Retinal pigment epithelial cell (primary cell): Measurements from ENCODE around the gene COL4A1.

ENCODE experiments used
- DNase-seq: peaks from one replicate; pipeline ENCODE4 v3.0.0-alpha.2; 2010; ENCODE audit warnings: low read depth
- H3K4me3 ChIP-seq: 2 replicates; pipeline ENCODE4 v1.5.1; 2011; ENCODE audit warnings: mild to moderate bottlenecking, low read length, control low read depth, moderate library complexity
- TF ChIP-seq, protein P1 (sequence below): conservative IDR thresholded peaks from 2 replicates; pipeline ENCODE4 v1.5.1; 2011; ENCODE audit warnings: low read depth, low read length, control low read depth, inconsistent platforms

The COL4A1 gene

DNA sequence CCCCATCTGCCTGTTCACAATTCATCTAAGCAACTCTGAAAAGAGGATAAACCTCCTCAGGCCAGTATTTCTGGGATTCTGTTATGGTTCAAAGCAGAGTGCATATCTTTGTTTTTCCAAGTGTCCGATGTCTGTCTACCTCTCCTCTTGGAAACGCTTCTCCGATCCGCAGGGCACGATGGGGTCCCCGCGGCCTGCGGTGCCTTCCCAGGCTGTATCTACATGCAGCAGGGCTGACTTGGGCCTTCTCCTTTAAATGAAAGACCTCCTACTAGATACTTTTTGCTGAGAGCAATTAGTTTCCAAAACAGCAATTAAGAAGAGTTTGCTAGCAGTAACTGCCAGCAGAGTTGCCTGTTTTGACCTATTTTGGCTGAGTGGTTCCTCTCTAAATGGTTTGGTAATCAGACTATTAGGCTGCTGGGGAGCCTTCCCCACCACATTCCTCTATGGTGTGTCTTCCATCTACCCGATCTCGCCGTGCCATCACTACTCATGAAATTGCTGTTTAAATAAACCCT, 23.6 kb upstream of the COL4A1 start:
- no peak for DNase-seq
- TF ChIP-seq, protein P1, sequence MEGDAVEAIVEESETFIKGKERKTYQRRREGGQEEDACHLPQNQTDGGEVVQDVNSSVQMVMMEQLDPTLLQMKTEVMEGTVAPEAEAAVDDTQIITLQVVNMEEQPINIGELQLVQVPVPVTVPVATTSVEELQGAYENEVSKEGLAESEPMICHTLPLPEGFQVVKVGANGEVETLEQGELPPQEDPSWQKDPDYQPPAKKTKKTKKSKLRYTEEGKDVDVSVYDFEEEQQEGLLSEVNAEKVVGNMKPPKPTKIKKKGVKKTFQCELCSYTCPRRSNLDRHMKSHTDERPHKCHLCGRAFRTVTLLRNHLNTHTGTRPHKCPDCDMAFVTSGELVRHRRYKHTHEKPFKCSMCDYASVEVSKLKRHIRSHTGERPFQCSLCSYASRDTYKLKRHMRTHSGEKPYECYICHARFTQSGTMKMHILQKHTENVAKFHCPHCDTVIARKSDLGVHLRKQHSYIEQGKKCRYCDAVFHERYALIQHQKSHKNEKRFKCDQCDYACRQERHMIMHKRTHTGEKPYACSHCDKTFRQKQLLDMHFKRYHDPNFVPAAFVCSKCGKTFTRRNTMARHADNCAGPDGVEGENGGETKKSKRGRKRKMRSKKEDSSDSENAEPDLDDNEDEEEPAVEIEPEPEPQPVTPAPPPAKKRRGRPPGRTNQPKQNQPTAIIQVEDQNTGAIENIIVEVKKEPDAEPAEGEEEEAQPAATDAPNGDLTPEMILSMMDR, result no peak
- no peak overlapping the region for H3K4me3 ChIP-seq

DNA sequence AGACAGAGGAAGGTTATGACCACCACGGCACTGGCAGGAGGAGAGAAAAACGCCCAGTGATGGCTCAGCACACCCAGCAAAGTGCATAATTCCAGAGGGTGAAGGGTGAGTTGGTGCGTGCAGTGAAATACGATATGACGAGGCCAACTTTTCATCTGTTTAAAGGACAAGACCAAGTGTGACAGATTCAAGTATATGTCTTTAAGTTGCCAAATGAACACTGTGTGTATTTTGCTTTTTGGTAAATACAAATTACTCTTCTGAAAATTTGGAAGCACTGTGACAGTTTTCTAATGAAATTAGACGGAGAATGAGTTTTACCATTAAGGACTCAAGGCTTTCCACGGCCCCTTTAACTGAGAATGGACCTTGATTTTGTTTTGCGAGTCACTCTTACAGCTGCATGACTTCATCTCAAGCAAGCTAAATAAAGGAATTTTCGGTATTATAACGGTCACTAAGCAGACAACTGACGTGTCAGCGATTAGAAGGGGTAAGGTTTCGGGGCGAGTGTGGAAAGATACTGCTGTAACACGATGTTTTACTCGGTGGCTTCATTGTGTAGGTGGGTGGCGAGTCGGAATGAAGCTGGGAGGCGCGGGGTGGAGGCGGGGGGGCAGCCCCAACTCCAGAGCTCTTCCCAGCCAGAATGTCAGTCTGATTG, 23.0 kb upstream of the COL4A1 start:
- no peak for DNase-seq
- no peak overlapping the region for H3K4me3 ChIP-seq
- TF ChIP-seq, protein P1, result no peak

DNA sequence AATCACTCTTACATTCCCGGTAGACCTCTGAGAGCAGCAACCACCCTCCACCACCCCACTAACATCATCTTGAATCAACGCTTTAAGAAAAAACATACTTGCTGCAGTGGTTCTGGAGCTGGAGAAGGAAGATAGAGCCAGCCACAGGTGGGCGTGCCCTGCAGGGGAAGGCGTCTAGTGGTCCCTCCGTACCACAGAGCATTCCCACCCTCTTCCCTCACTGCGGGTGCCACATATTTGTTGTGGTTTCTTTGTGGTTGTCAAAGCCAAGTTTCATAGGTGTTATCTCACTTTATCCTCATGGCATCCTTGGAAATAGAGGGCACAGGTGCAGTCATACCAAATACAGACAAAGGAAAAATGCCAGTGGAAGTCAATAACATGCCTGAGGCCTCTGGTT, 22.3 kb upstream of the COL4A1 start:
- H3K4me3 ChIP-seq, result no peak overlapping the region
- TF ChIP-seq, protein P1, result no peak
- no peak for DNase-seq

DNA sequence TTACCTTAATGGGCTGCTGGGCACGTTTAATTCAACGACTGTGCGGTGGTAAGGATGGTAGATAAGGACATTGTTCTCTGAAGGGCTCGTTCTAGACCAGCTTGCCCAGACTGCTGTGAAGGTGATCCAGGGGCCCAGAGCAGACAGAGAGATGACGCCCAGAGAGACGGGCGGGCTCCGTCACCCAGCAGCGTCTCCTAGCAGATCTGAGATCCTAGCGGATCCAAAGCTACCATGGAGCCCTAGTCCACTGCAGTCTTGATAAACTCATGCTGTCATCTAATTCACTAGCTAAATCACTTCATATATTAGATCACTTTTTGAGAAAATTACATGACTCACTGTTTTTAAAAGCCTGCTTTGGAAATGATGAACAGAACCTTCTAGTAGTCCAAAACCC, 21.6 kb upstream of the COL4A1 start:
- no peak overlapping the region for H3K4me3 ChIP-seq
- DNase-seq, result no peak
- TF ChIP-seq, protein P1, result no peak

DNA sequence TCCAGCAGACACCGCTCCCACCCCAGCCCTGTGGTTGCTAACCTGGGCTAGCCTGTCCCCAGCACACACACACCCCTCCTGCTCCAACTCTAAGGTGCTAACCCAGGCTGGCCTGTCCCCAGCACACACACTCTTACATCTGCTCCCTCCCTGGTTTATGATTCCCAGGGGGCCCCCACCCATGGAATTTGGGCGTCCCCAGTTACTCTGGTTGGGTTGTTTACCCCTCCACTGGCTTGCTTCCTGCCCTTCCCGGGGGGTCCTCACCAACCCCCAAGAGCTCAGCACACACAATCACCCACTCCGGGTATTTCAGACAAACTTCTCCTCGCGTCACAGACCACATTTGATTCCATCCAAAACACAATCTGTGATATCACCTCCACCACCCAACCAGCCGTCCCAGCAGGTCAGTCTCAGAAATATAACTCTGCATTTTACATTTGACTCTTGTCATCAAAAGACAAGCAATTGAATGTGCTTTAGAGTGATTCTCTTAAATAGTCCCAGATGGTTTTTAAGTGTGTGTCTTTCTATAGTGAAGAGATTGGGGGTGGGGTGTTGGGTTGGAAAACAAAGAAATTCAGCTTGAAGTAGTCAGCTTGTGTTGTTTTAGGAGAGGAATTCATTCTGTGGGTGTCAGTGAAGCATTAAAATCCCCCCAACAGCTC, 20.2 kb upstream of the COL4A1 start:
- TF ChIP-seq, protein P1, result no peak
- H3K4me3 ChIP-seq, result no peak overlapping the region
- DNase-seq, result no peak

DNA sequence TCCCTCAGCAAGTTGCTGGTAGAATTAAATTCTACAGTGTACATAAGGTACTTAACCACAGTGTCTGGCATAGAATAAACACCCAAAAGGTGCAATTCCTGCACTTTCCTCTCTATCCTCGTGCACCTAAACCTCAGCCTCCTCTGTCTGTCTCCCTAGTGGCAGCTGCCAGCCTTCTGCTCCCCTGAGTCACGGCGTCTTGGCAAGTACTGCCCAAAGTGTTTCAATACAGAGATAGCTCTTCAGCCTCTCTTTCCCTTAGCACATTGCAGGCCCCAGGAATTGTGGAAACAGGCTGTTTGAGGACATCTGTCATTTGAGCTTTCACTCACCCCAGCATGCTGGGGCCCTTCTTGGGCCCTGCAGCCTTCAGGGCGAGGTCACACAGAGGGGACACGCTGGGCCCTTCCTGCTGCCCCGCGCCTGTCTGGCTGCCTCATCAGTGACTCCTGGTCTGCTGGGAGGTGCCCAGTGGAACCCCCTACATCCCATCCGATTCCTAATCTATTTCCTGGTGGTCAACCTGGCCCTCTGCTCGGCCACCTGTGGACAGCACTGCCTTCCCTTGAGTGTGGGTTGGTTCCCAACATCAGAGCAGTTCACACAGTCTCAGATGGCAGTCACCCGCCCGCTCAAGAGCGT, 19.4 kb upstream of the COL4A1 start:
- no peak overlapping the region for H3K4me3 ChIP-seq

More for the DNA sequence above, 19.4 kb upstream of the COL4A1 start:
- DNase-seq, result no peak
- TF ChIP-seq, protein P1, result no peak
